ENCODE data around the gene SMAD5.

Gene SMAD5

GRCh38 chr5:136211282-136212040 lies 78.8 kb downstream of the SMAD5 start:
- no peak overlapping the region for H3K18ac ChIP-seq (ENCODE audit: low read length)
- H4K91ac ChIP-seq (ENCODE audit: low read depth, low read length) = no peak overlapping the region
- H3K9me3 ChIP-seq (ENCODE audit: insufficient read depth, low read depth, low read length) = no peaks in the 10 kb centered on the region
- H3K23ac ChIP-seq (ENCODE audit: low read length) = no peak overlapping the region
- no peaks in the 10 kb centered on the region for H3K79me1 ChIP-seq (ENCODE audit: low read length)
- no peak overlapping the region for H2BK5ac ChIP-seq (ENCODE audit: low read depth, low read length, poor library complexity)
- no peak overlapping the region for H2AFZ ChIP-seq (ENCODE audit: insufficient read depth, low read length, poor library complexity)
- no peaks in the 10 kb centered on the region for H3K27me3 ChIP-seq (ENCODE audit: insufficient read depth, low read length)
- no peak overlapping the region for H2BK12ac ChIP-seq (ENCODE audit: low read length)
- H3K14ac ChIP-seq (ENCODE audit: low read length) = no peak overlapping the region
- no peak overlapping the region for H4K8ac ChIP-seq (ENCODE audit: low read depth, low read length)
- H2AK5ac ChIP-seq (ENCODE audit: low read length) = no peak overlapping the region
- no peak overlapping the region for H3K4me2 ChIP-seq (ENCODE audit: low read length)
- H4K12ac ChIP-seq (ENCODE audit: low read depth, low read length) = no peak overlapping the region
- H3K36me3 ChIP-seq (ENCODE audit: control insufficient read depth in 1 of 2, insufficient read depth in 2 of 2, low read length in 2 of 2) = no peaks in the 10 kb centered on the region
- no peak for DNase-seq
- H3K4me1 ChIP-seq (ENCODE audit: control insufficient read depth in 1 of 2, insufficient read depth in 2 of 2, low read length in 2 of 2) = no peaks in the 10 kb centered on the region
- H3K4ac ChIP-seq (ENCODE audit: low read depth, low read length) = no peak overlapping the region
- no peak overlapping the region for H3K4me3 ChIP-seq (ENCODE audit: low read depth, low read length)
- H3K27ac ChIP-seq (ENCODE audit: low read depth, low read length) = no peak overlapping the region
- H3K9ac ChIP-seq (ENCODE audit: low read length) = no peak overlapping the region
- H2BK120ac ChIP-seq (ENCODE audit: insufficient read depth, low read length, poor library complexity) = no peak overlapping the region
- no CpG with 5 or more reads among the region's 10 CpGs for WGBS (ENCODE audit: extremely low coverage, insufficient coverage, insufficient read length)
- no peaks in the 10 kb centered on the region for H3K79me2 ChIP-seq (ENCODE audit: control insufficient read depth, insufficient read depth, low read length, poor library complexity)

GRCh38 chr5:136212252-136212721 lies 79.6 kb downstream of the SMAD5 start:
- Histone ChIP-seq H3K27ac (ENCODE audit: low read depth, low read length) (no peak overlapping the region), H2BK5ac (ENCODE audit: low read depth, low read length, poor library complexity) (no peak overlapping the region), H3K4me2 (ENCODE audit: low read length) (no peak overlapping the region), H3K14ac (ENCODE audit: low read length) (no peak overlapping the region), H3K4me3 (ENCODE audit: low read depth, low read length) (no peak overlapping the region), H3K79me2 (ENCODE audit: control insufficient read depth, insufficient read depth, low read length, poor library complexity) (no peaks in the 10 kb centered on the region), H3K4ac (ENCODE audit: low read depth, low read length) (no peak overlapping the region), H3K9ac (ENCODE audit: low read length) (no peak overlapping the region), H3K23ac (ENCODE audit: low read length) (no peak overlapping the region), H2AK5ac (ENCODE audit: low read length) (no peak overlapping the region), H3K9me3 (ENCODE audit: insufficient read depth, low read depth, low read length) (no peaks in the 10 kb centered on the region), H3K27me3 (ENCODE audit: insufficient read depth, low read length) (no peaks in the 10 kb centered on the region), H3K36me3 (ENCODE audit: control insufficient read depth in 1 of 2, insufficient read depth in 2 of 2, low read length in 2 of 2) (no peaks in the 10 kb centered on the region), H3K4me1 (ENCODE audit: control insufficient read depth in 1 of 2, insufficient read depth in 2 of 2, low read length in 2 of 2) (no peaks in the 10 kb centered on the region), H2BK12ac (ENCODE audit: low read length) (no peak overlapping the region), H3K18ac (ENCODE audit: low read length) (no peak overlapping the region), H3K79me1 (ENCODE audit: low read length) (no peaks in the 10 kb centered on the region), H4K8ac (ENCODE audit: low read depth, low read length) (no peak overlapping the region), H4K12ac (ENCODE audit: low read depth, low read length) (no peak overlapping the region), H2BK120ac (ENCODE audit: insufficient read depth, low read length, poor library complexity) (no peak overlapping the region), H2AFZ (ENCODE audit: insufficient read depth, low read length, poor library complexity) (no peak overlapping the region), H4K91ac (ENCODE audit: low read depth, low read length) (no peak overlapping the region)
- WGBS (ENCODE audit: extremely low coverage, insufficient coverage, insufficient read length) = no CpG with 5 or more reads among the region's 10 CpGs
- peak; percentile 38 to 67 for DNase-seq

- H3K79me2 ChIP-seq (ENCODE audit: control insufficient read depth, insufficient read depth, low read length, poor library complexity) = no peaks in the 10 kb centered on the region
- H4K8ac ChIP-seq (ENCODE audit: low read depth, low read length) = no peak overlapping the region
- WGBS (ENCODE audit: extremely low coverage, insufficient coverage, insufficient read length) = no CpG with 5 or more reads among the region's 9 CpGs
- H2AFZ ChIP-seq (ENCODE audit: insufficient read depth, low read length, poor library complexity) = no peak overlapping the region
- H3K9ac ChIP-seq (ENCODE audit: low read length) = no peak overlapping the region
- no peaks in the 10 kb centered on the region for H3K36me3 ChIP-seq (ENCODE audit: control insufficient read depth in 1 of 2, insufficient read depth in 2 of 2, low read length in 2 of 2)
- no peak overlapping the region for H3K4me2 ChIP-seq (ENCODE audit: low read length)
- no peak overlapping the region for H3K4me3 ChIP-seq (ENCODE audit: low read depth, low read length)
- H4K91ac ChIP-seq (ENCODE audit: low read depth, low read length) = no peak overlapping the region
- no peaks in the 10 kb centered on the region for H3K27me3 ChIP-seq (ENCODE audit: insufficient read depth, low read length)
- no peak overlapping the region for H3K14ac ChIP-seq (ENCODE audit: low read length)
- no peak overlapping the region for H4K12ac ChIP-seq (ENCODE audit: low read depth, low read length)
- H3K27ac ChIP-seq (ENCODE audit: low read depth, low read length) = no peak overlapping the region
- no peak overlapping the region for H3K23ac ChIP-seq (ENCODE audit: low read length)
- no peak for DNase-seq
- no peak overlapping the region for H2AK5ac ChIP-seq (ENCODE audit: low read length)
- no peak overlapping the region for H3K4ac ChIP-seq (ENCODE audit: low read depth, low read length)
- H3K18ac ChIP-seq (ENCODE audit: low read length) = no peak overlapping the region
- no peak overlapping the region for H2BK120ac ChIP-seq (ENCODE audit: insufficient read depth, low read length, poor library complexity)
- H3K9me3 ChIP-seq (ENCODE audit: insufficient read depth, low read depth, low read length) = no peaks in the 10 kb centered on the region
- H3K79me1 ChIP-seq (ENCODE audit: low read length) = no peaks in the 10 kb centered on the region
- H2BK5ac ChIP-seq (ENCODE audit: low read depth, low read length, poor library complexity) = no peak overlapping the region
- H2BK12ac ChIP-seq (ENCODE audit: low read length) = no peak overlapping the region
- no peaks in the 10 kb centered on the region for H3K4me1 ChIP-seq (ENCODE audit: control insufficient read depth in 1 of 2, insufficient read depth in 2 of 2, low read length in 2 of 2)
Observed at GRCh38 chr5:136213919-136214493, 81.4 kb downstream of the SMAD5 start.

- H2BK5ac ChIP-seq (ENCODE audit: low read depth, low read length, poor library complexity) = no peak overlapping the region
- no peaks in the 10 kb centered on the region for H3K27me3 ChIP-seq (ENCODE audit: insufficient read depth, low read length)
- H3K4me1 ChIP-seq (ENCODE audit: control insufficient read depth in 1 of 2, insufficient read depth in 2 of 2, low read length in 2 of 2) = no peaks in the 10 kb centered on the region
- H2AK5ac ChIP-seq (ENCODE audit: low read length) = no peak overlapping the region
- no peak overlapping the region for H3K4ac ChIP-seq (ENCODE audit: low read depth, low read length)
- H3K36me3 ChIP-seq (ENCODE audit: control insufficient read depth in 1 of 2, insufficient read depth in 2 of 2, low read length in 2 of 2) = no peaks in the 10 kb centered on the region
- no peak overlapping the region for H3K4me2 ChIP-seq (ENCODE audit: low read length)
- no peak overlapping the region for H2BK120ac ChIP-seq (ENCODE audit: insufficient read depth, low read length, poor library complexity)
- no peak overlapping the region for H3K9ac ChIP-seq (ENCODE audit: low read length)
- no peak overlapping the region for H4K91ac ChIP-seq (ENCODE audit: low read depth, low read length)
- no peak overlapping the region for H3K23ac ChIP-seq (ENCODE audit: low read length)
- H4K12ac ChIP-seq (ENCODE audit: low read depth, low read length) = no peak overlapping the region
- no peak for DNase-seq
- H3K79me2 ChIP-seq (ENCODE audit: control insufficient read depth, insufficient read depth, low read length, poor library complexity) = no peaks in the 10 kb centered on the region
- H3K14ac ChIP-seq (ENCODE audit: low read length) = no peak overlapping the region
- H3K79me1 ChIP-seq (ENCODE audit: low read length) = no peaks in the 10 kb centered on the region
- H2AFZ ChIP-seq (ENCODE audit: insufficient read depth, low read length, poor library complexity) = no peak overlapping the region
- no peak overlapping the region for H3K27ac ChIP-seq (ENCODE audit: low read depth, low read length)
- H2BK12ac ChIP-seq (ENCODE audit: low read length) = no peak overlapping the region
- no CpG with 5 or more reads among the region's 4 CpGs for WGBS (ENCODE audit: extremely low coverage, insufficient coverage, insufficient read length)
- H3K4me3 ChIP-seq (ENCODE audit: low read depth, low read length) = no peak overlapping the region
- H3K9me3 ChIP-seq (ENCODE audit: insufficient read depth, low read depth, low read length) = no peaks in the 10 kb centered on the region
- H3K18ac ChIP-seq (ENCODE audit: low read length) = no peak overlapping the region
- no peak overlapping the region for H4K8ac ChIP-seq (ENCODE audit: low read depth, low read length)
Observed at GRCh38 chr5:136215812-136216211, 83.2 kb downstream of the SMAD5 start.

Data from trophoblast cell (in vitro differentiated cells and primary cell).